K562 (cell line): ENCODE results near the gene CAMK2G. TPM values are rescaled to one million over a fixed set of nuclear protein-coding genes. Genes with fewer than 3 reads are reported as not detected.

Experiments used
- ATF2 ChIP-seq: sonication (generic); formaldehyde crosslinking; IDR thresholded peaks from 2 replicates; pipeline ENCODE4 v1.8.1; 2022; ENCODE audit warnings: missing genetic modification reagents
- CHD1 ChIP-seq: fragments of 200-600 bp; sonication (generic); IDR thresholded peaks from one replicate; pipeline ENCODE4 v1.6.1; 2012; ENCODE audit warnings: mild to moderate bottlenecking, moderate library complexity, low read length, inconsistent platforms
- DPF2 ChIP-seq: fragments of 450-650 bp; IDR thresholded peaks from 2 replicates; pipeline ENCODE4 v1.6.1; 2016
- ETV1 ChIP-seq: fragments of 450-650 bp; conservative IDR thresholded peaks from 2 replicates; pipeline ENCODE4 v1.6.1; 2016; ENCODE audit warnings: missing genetic modification characterization, control low read depth, low read depth, missing compliant biosample characterization
- EWSR1 ChIP-seq: fragments of 450-650 bp; IDR thresholded peaks from 2 replicates; pipeline ENCODE4 v1.6.1; 2018; ENCODE audit warnings: borderline replicate concordance, mild to moderate bottlenecking, low read depth, moderate library complexity; ENCODE audit not compliant: partially characterized antibody
- HINFP ChIP-seq: fragments of 450-650 bp; conservative IDR thresholded peaks from 2 replicates; pipeline ENCODE4 v1.6.1; 2016; ENCODE audit warnings: missing genetic modification characterization, low read depth, mild to moderate bottlenecking, control low read depth, missing compliant biosample characterization
- HMBOX1 ChIP-seq: sonication (generic); IDR thresholded peaks from 2 replicates; pipeline ENCODE4 v1.6.1; 2016
- HNRNPLL ChIP-seq: fragments of 200-400 bp; formaldehyde crosslinking; IDR thresholded peaks from 2 replicates; pipeline ENCODE4 v1.6.1; 2017; ENCODE audit warnings: low read length, low read depth, mild to moderate bottlenecking; ENCODE audit not compliant: poor library complexity, severe bottlenecking
- NCOA1 ChIP-seq: fragments of 450-650 bp; IDR thresholded peaks from 2 replicates; pipeline ENCODE4 v1.6.1; 2016; ENCODE audit warnings: low read depth
- NFIX ChIP-seq: fragments of 250-450 bp; sonication (Bioruptor Pico); IDR thresholded peaks from 2 replicates; pipeline ENCODE4 v1.4.0; 2020; ENCODE audit warnings: low read depth, mild to moderate bottlenecking, moderate library complexity
- NR1H2 ChIP-seq: sonication (generic); formaldehyde crosslinking; IDR thresholded peaks from 2 replicates; pipeline ENCODE4 v1.4.0; 2020; ENCODE audit warnings: mild to moderate bottlenecking, missing genetic modification reagents
- POLR2B ChIP-seq: fragments of 450-650 bp; IDR thresholded peaks from 2 replicates; pipeline ENCODE4 v1.6.1; 2018; ENCODE audit warnings: low read depth; ENCODE audit not compliant: partially characterized antibody
- PYGO2 ChIP-seq: fragments of 450-650 bp; IDR thresholded peaks from 2 replicates; pipeline ENCODE4 v1.6.1; 2016; ENCODE audit warnings: mild to moderate bottlenecking, missing genetic modification characterization, moderate library complexity, missing compliant biosample characterization
- SAFB2 ChIP-seq: fragments of 200-400 bp; formaldehyde crosslinking; IDR thresholded peaks from 2 replicates; pipeline ENCODE4 v1.6.1; 2018; ENCODE audit warnings: borderline replicate concordance, low read length, low read depth, moderate library complexity; ENCODE audit not compliant: severe bottlenecking
- SP1 ChIP-seq: sonication (generic); formaldehyde crosslinking; IDR thresholded peaks from 2 replicates; pipeline ENCODE4 v1.8.1; 2022; ENCODE audit warnings: mild to moderate bottlenecking, missing genetic modification reagents
- SRSF3 ChIP-seq: fragments of 200-400 bp; formaldehyde crosslinking; IDR thresholded peaks from 2 replicates; pipeline ENCODE4 v1.6.1; 2016; ENCODE audit warnings: mild to moderate bottlenecking, low read length, moderate library complexity; ENCODE audit not compliant: insufficient read depth
- TCF15 ChIP-seq: fragments of 250-450 bp; sonication (Bioruptor Pico); IDR thresholded peaks from 2 replicates; pipeline ENCODE4 v1.8.0; 2022; ENCODE audit warnings: moderate library complexity, mild to moderate bottlenecking, inconsistent platforms
- ZBTB33 ChIP-seq: sonication (generic); formaldehyde crosslinking; IDR thresholded peaks from 2 replicates; pipeline ENCODE4 v1.8.1; 2023; ENCODE audit warnings: mild to moderate bottlenecking, missing genetic modification reagents
- ZNF408 ChIP-seq: fragments of 250-450 bp; sonication (Bioruptor Pico); IDR thresholded peaks from 2 replicates; pipeline ENCODE4 v1.4.0; 2020; ENCODE audit warnings: low read depth, mild to moderate bottlenecking, moderate library complexity
- ZNF445 ChIP-seq: fragments of 250-450 bp; sonication (Bioruptor Pico); IDR thresholded peaks from 2 replicates; pipeline ENCODE4 v1.4.0; 2020; ENCODE audit warnings: low read depth, mild to moderate bottlenecking, moderate library complexity
- ZNF644 ChIP-seq: fragments of 200-800 bp; sonication (Bioruptor generic); IDR thresholded peaks from 2 replicates; pipeline ENCODE4 v1.6.1; 2016; ENCODE audit warnings: low read depth, missing genetic modification characterization, missing compliant biosample characterization
- polyA plus RNA-seq, 8 experiments: library from polyadenylated mRNA; depleted of rRNA in 4 of 8; stranded (reverse) in 5 of 8; unstranded in 3 of 8; fragments of >200 nt; fragmentation: Nextera tagmentation in 2 of 8; fragmentation: Illumina TruSeq in 1 of 8; extraction: Ambion mirVana in 2 of 8; extraction: Trizol in 1 of 8; gene quantifications; 2 replicates each; pipeline versions ENCODE4 v1.2.1 to v1.2.3, GENCODE V29; 2011 to 2014; ENCODE audit warnings: inconsistent platforms in 1 of 8, missing spikeins in 1 of 8
- total RNA-seq, 7 experiments: library from RNA; depleted of rRNA in 6 of 7; stranded (reverse); fragments of >200 nt in 6 of 7; fragmentation: Illumina TruSeq in 2 of 7; extraction: Trizol in 2 of 7; gene quantifications; 2 replicates each; pipeline versions ENCODE4 v1.2.1 to v1.2.3, GENCODE V29; 2011 to 2021; ENCODE audit warnings: low replicate concordance in 1 of 7

Gene CAMK2G
- total and polyA plus RNA-seq, 9 of the 15 experiments (the other 6 are each of a cell fraction or from before 2014, with no cell fraction given), result 9.0 to 37.9 (median 32.6) TPM

- TF ChIP-seq HMBOX1, result peak; percentile 67
- TF ChIP-seq DPF2, result 0 out of 2 replicates have a peak, but pooled peaks have one; percentile 28
- no peak for TF ChIP-seq SAFB2
- no peak for TF ChIP-seq ATF2
- no peak; the same call in 1 of the 2 replicates for TF ChIP-seq PYGO2 (tag)
- TF ChIP-seq ZNF408 (CRISPR knock-in tag), result no peak
- 0 out of 2 replicates have a peak, but pooled peaks have one; percentile 58 for TF ChIP-seq ZNF644
- TF ChIP-seq NFIX (CRISPR knock-in tag), result no peak
- TF ChIP-seq SP1 (CRISPR knock-in tag), result peak; percentile 35; the same call in 1 of the 2 replicates
- peak; percentile 66 for TF ChIP-seq ETV1
- no peak for TF ChIP-seq EWSR1
- TF ChIP-seq NCOA1, result no peak
- no peak for TF ChIP-seq SRSF3
- TF ChIP-seq TCF15 (CRISPR knock-in tag), result no peak
- TF ChIP-seq HINFP (tag), result no peak
- peak; percentile 16 for TF ChIP-seq POLR2B
- TF ChIP-seq ZBTB33, result no peak
- no peak for TF ChIP-seq NR1H2 (CRISPR knock-in tag)
- TF ChIP-seq ZNF445 (CRISPR knock-in tag), result no peak
- no peak for TF ChIP-seq HNRNPLL
- no peak for TF ChIP-seq CHD1
Measured at GRCh38 chr10:73809061-73809818, 65.1 kb downstream of the CAMK2G start (continued).
